Motor neuron (in vitro differentiated cells): ENCODE measurements around the gene RAPGEF6. TPM values are rescaled to one million over a fixed set of nuclear protein-coding genes. Genes with fewer than 3 reads are reported as not detected.

Experiments used
- ATAC-seq, 8 experiments: fragments of 200-7000 bp; cut with Tn5 transposase; replicated peaks in 6 of 8; 2 replicates each; pipeline ENCODE4 v1.8.0; 2021; ENCODE audit warnings: mild to moderate bottlenecking in 8 of 8, moderate library complexity in 8 of 8
- H3K27ac ChIP-seq, 2 donors: fragments of 250-450 bp; sonication (Bioruptor Pico); 2 replicates each; pipeline ENCODE4 v1.9.0; 2021; ENCODE audit warnings: antibody characterized with exemption in 2 of 2, mild to moderate bottlenecking in 2 of 2, moderate library complexity in 1 of 2
- H3K4me1 ChIP-seq, 2 donors: fragments of 250-450 bp; sonication (Bioruptor Pico); replicated peaks in 1 of 2; 2 replicates each; pipeline ENCODE4 v1.6.1; 2021; ENCODE audit warnings: antibody characterized with exemption in 2 of 2, mild to moderate bottlenecking in 2 of 2, moderate library complexity in 1 of 2
- H3K4me3 ChIP-seq, 5 donors: fragments of 250-450 bp; sonication (Bioruptor Pico); 2 replicates each; pipeline ENCODE4 v1.9.0; 2021; ENCODE audit warnings: antibody characterized with exemption in 5 of 5, mild to moderate bottlenecking in 5 of 5, moderate library complexity in 4 of 5
- WGBS, 10 experiments: fragments of 450-650 bp; shearing (Covaris generic); methylation state at CpG; one replicate each; pipeline ENCODE4 v1.0.0; 2022; 5-methylcytosine and 5-hydroxymethylcytosine counted together
- in situ Hi-C, 9 experiments: fragments of 400-800 bp; cut with MboI; loops; one replicate each; pipeline ENCODE4 v1.15.0; 2021; ENCODE audit warnings: low sequenced_read_pairs in 9 of 9, low pct_unique_long_range_greater_than_20kb in 2 of 9; ENCODE audit not compliant: unreplicated experiment in 9 of 9
- total RNA-seq, 8 experiments: library from RNA; unstranded; fragments of 300-600 nt; gene quantifications; 2 replicates each; pipeline versions ENCODE4 v1.2.3 to v1.2.4, GENCODE V29; 2022

Gene RAPGEF6
- total RNA-seq, 8 experiments from 2014 or later = 12.0 to 69.2 (median 29.8) TPM

DNA sequence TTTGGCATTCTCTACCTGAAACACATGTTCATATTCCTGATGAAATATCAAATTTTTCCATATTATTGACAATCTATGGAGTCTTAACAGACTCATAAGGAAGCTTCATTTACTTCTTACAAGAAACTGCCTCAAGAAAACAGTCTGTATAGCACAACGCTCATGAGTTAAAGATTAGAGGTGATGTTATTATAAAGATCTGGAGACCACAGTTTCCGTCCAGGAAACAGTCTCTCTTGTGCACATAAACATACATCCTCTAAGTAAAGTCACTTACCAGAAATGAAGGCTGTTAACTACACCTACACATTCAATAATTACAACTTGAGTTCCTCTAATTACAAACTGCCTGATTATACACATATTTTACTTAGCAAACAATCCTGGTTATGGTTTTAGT, 86.9 kb downstream of the RAPGEF6 start:
- in situ Hi-C loops = no loop called here
- H3K27ac ChIP-seq = no peak overlapping the region
- 92 to 100% (median 100%) methylated on average over 1 to 2 of the region's 2 CpGs; no CpG with 5 or more reads in 1 of the 10 experiments for WGBS, 10 experiments
- no peak for ATAC-seq
- H3K4me3 ChIP-seq = no peak overlapping the region
- H3K4me1 ChIP-seq = peaks cover 0 to 5% of the 10 kb centered on the region in 2 donors

DNA sequence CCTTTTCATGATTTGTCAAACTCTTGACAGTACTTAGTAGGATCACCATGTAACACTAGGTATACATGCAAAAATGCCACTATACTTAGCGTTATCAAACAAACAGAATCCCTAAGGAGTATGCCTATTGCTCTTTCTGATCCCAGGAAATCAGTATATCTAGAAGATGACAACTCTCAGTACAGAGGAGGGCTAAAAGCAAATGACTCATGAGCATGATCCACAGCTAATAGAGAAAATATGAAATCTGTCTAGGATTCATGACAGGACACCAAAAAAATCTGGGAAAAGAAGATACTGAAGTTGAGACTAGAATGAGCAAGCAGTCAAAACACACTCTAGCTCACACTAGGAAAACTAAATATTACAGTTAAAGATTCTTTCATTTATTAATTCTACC, 89.2 kb downstream of the RAPGEF6 start:
- in situ Hi-C loops = no loop called here
- peaks cover 0 to 5% of the 10 kb centered on the region in 2 donors for H3K4me1 ChIP-seq
- H3K27ac ChIP-seq = no peak overlapping the region
- H3K4me3 ChIP-seq = no peak overlapping the region
- 50 to 100% (median 100%) methylated on average over 1 of the region's 1 CpG; no CpG with 5 or more reads in 4 of the 10 experiments for whole genome bisulfite sequencing, 10 experiments
- ATAC-seq = peak in 5 of 8 experiments; percentile 52 to 74 (median 63)

DNA sequence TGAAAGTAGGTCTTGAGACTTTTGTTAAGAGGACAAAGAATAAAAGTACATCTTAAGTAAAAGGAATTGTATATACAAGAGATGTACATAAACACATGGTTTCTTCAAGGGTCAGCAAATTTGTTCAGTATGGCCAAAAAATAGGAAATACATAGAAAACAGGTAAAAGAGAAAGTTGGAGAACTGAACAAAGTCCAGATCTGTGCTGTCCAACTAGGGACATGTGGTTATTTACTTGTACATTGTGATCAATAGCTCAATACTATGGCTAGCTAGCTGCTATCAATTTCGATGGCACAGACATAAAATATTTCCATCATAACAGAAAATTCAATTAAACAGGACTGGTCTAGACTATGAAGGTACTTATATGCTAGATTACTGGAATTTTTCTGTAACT, 92.3 kb downstream of the RAPGEF6 start:
- Histone ChIP-seq H3K4me3 (no peak overlapping the region), H3K4me1 (peaks cover 0 to 7% of the 10 kb centered on the region in 2 donors), H3K27ac (no peak overlapping the region)
- in situ Hi-C loops = no loop called here
- WGBS, 10 experiments = 71 to 100% (median 88%) methylated on average over 1 of the region's 1 CpG; no CpG with 5 or more reads in 4 of the 10 experiments
- no peak for ATAC-seq

DNA sequence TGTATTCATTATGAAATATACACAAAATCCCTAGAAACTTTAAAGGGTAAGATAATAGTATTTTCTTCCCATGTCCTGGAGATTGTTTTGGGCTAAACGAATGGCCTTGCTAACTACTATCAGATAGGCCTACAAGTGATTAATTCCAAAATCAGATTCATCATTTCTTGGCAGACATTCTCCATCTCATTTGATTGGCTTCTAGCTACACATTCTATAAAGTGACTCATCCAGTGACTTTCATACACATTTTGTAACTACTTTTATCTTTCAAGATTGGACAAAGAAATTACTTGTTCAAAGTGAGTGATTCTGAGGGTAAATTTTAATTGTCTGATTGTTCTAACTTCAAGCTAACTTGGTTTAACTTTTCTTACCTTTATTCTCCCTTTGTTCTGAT, 93.3 kb downstream of the RAPGEF6 start:
- peaks cover 4 to 13% of the 10 kb centered on the region in 2 donors for H3K4me1 ChIP-seq
- no peak overlapping the region for H3K27ac ChIP-seq
- ATAC-seq = no peak
- H3K4me3 ChIP-seq = no peak overlapping the region
- in situ Hi-C loops = no loop called here
- 83 to 100% (median 100%) methylated on average over 1 of the region's 1 CpG; no CpG with 5 or more reads in 2 of the 10 experiments for WGBS, 10 experiments

DNA sequence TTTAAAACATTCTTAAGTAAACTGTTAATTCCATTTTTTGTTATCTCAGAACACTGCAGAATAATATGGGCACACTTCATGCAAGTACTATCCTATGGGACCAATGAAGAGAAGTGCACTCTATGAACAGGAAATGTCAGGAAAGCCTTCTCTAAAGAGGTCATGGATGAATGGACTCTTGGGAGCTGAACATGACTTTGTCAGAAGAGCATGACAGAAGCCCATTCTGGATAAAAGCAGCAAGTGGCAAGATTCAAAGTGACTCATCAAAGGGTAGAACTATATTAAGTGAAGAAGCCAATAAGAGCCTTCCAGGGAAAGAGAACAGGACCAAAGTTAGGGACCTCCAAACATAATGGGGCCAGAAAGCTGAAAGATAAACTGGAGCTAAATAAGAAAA, 94.0 kb downstream of the RAPGEF6 start:
- in situ Hi-C loops = no loop called here
- H3K4me3 ChIP-seq = no peak overlapping the region
- peaks cover 11 to 20% of the 10 kb centered on the region in 2 donors for H3K4me1 ChIP-seq
- no peak overlapping the region for H3K27ac ChIP-seq
- no peak for ATAC-seq

DNA sequence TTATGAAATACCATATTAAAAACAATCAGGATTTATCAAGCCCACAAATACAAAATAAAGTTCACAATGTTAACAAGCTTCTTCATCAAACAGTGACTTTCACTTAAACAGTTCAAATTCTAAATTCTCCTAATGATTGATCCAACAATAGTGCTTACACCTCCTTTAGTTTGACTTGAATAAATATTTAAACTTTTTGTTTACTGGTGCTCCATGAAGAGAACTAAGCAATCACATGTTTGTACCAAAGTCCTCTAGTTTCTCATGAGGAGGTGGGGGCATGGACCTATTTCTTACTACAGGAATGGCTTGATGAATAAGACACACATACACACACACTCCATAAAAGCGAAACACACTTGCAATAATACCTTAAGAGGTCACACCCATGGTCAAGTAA, 95.8 kb downstream of the RAPGEF6 start:
- ATAC-seq = no peak
- Histone ChIP-seq H3K4me3 (no peak overlapping the region), H3K4me1 (peaks cover 17 to 33% of the 10 kb centered on the region in 2 donors), H3K27ac (no peak overlapping the region)
- in situ Hi-C loops = no loop called here
- WGBS, 10 experiments = 80 to 100% (median 94%) methylated on average over 1 of the region's 1 CpG; no CpG with 5 or more reads in 6 of the 10 experiments

DNA sequence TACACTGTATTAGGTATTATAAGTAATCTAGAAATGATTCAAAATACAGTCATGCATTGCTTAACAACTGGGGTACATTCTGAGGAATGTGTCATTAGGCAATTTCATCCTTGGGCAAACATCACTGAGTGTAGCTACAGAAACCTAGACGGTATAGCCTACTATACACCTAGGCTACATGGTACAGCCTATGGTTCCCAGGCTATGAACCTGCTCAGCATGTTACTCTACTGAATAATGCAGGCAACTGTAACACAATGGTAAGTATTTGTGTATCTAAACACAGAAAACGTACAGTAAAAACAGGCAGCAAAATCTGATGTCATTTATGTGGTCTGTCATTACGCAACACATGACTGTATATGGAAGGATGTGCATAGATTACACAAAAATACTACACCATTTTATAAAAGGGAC, 96.8 kb downstream of the RAPGEF6 start:
- H3K4me3 ChIP-seq = no peak overlapping the region
- peak in 1 of 8 experiments; percentile 20 for ATAC-seq
- no peak overlapping the region for H3K27ac ChIP-seq
- in situ Hi-C loops = no loop called here
- peaks cover 25 to 42% of the 10 kb centered on the region in 2 donors for H3K4me1 ChIP-seq
- 43 to 100% (median 92%) methylated on average over 1 to 3 of the region's 3 CpGs; no CpG with 5 or more reads in 2 of the 10 experiments for WGBS, 10 experiments

- no peak for ATAC-seq
- WGBS, 10 experiments = 63 to 100% (median 97%) methylated on average over 1 to 2 of the region's 2 CpGs; no CpG with 5 or more reads in 2 of the 10 experiments
- peaks cover 26 to 44% of the 10 kb centered on the region in 2 donors for H3K4me1 ChIP-seq
- in situ Hi-C loops = no loop called here
- no peak overlapping the region for H3K4me3 ChIP-seq
- H3K27ac ChIP-seq = peak overlapping the region; percentile 38 to 85
Measured at GRCh38 chr5:131536850-131537448, 98.1 kb downstream of the RAPGEF6 start.

- in situ Hi-C loops = no loop called here
- peak in 6 of 8 experiments; percentile 20 to 80 (median 71) for ATAC-seq
- H3K4me1 ChIP-seq = peaks cover 26 to 44% of the 10 kb centered on the region in 2 donors
- peak overlapping the region; percentile 38 to 85 for H3K27ac ChIP-seq
- H3K4me3 ChIP-seq = no peak overlapping the region
- WGBS, 10 experiments = 54 to 92% (median 76%) methylated on average over 3 to 6 of the region's 6 CpGs; no CpG with 5 or more reads in 1 of the 10 experiments
Measured at GRCh38 chr5:131536211-131536826, 98.7 kb downstream of the RAPGEF6 start.

DNA sequence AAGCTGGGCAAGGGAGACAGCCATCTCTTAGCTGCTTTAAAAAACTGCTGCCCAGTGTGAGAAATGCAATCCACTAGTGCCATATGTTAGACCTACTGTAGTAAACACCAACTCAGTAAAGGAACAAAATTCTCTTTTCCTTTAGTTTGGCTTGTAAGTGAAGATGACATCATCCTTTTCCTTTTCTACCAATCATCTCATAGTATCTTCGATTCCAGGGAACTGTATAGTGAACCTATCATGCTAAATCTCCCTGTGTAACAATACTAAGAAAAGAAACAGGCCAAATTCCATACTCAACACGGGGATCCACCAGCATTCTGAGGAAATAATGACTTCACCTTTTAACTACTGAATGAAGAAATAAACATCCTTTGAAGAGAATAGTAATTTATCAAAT, 100.1 kb downstream of the RAPGEF6 start:
- ATAC-seq = peak in 5 of 8 experiments; percentile 26 to 42 (median 30)
- Histone ChIP-seq H3K4me3 (no peak overlapping the region), H3K27ac (peak overlapping the region; percentile 9 to 85), H3K4me1 (peaks cover 31 to 44% of the 10 kb centered on the region in 2 donors)
- in situ Hi-C loops = no loop called here
- WGBS, 10 experiments = 40 to 100% (median 70%) methylated on average over 1 to 2 of the region's 2 CpGs; no CpG with 5 or more reads in 1 of the 10 experiments

DNA sequence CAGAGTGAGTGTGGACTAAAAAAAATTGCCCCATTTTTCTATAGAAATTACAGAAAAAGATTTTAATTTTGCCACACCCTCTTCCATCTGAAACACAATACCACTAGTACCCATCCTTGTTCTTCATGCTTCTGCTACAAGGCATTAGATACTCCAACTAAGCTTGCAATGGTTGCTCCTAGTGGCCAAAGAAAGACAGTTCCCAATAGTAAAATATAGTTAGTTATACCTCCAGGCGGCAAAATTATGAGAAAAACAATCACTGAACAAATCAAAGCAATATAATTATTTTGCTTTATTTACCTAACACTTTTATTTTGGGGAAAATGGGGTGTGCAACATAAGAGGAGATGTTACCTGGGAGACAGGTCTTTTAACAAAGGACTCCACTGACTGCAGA, 101.2 kb downstream of the RAPGEF6 start:
- ATAC-seq = peak in 2 of 8 experiments; percentile 30 to 44
- WGBS, 10 experiments = 75 to 100% (median 86%) methylated on average over 1 of the region's 1 CpG; no CpG with 5 or more reads in 2 of the 10 experiments
- Histone ChIP-seq H3K4me1 (peaks cover 31 to 42% of the 10 kb centered on the region in 2 donors), H3K4me3 (no peak overlapping the region), H3K27ac (peak overlapping the region; percentile 57 to 68)
- in situ Hi-C loops = no loop called here

DNA sequence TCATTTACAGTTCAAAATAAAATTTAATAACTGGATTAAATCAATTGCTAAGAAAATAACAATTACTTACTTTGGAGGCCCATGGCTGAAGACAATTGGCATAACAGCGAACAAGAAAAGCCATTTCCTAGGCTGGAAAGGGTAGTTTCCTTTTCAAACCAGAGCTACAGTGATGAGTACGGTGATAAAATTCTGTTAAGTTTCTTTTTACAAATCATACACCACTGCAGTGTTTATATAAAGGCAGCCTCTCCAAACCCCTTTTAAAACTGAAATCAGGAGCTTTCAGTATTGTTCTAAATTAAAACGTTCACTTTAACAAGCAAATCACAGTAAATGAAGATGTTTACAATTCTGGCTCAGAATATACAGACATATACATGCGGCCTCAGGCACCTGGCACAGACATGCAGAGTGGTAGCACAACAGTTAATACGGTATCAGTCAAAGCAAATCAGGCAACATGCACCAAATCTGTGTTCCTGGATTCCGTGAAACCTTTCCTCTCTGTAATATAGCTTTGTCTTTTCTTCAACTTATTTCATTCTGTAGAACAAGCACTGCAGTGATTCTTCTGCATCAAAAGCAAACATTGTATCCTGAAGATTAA, 102.9 kb downstream of the RAPGEF6 start:
- peak overlapping the region; percentile 22 to 42 (median 39) for H3K4me3 ChIP-seq
- 66 to 100% (median 78%) methylated on average over 1 to 6 of the region's 6 CpGs for WGBS, 10 experiments
- in situ Hi-C loops = no loop called here

DNA sequence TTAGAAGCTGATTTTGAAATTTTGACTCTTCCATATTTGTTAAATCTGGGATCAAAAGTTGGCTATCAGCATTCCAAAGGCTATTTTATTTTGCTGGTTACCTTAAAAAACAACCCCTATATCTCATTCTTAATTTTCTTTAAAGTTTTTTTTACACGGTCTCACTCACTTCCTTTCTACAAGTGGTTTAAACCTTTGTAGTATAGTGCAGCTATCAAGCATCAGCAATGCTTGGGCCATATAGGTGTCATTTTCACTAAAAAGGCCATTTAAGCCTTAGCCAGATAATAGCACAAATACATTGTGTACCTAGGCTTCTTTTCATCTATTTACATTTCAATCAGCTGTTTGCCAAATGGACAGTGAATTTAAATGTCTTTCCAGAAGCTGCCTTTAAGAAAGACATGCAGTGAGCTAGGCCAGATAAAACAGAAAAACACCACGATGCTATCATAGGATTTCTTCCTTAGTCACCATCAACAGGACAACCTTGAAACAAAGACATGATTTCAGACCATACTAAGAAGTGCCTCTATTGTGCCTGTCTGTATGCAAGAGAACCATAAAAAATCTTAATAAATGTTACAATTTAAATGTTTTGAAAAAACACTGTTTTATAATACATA, 104.2 kb downstream of the RAPGEF6 start:
- Histone ChIP-seq H3K4me1 (peaks cover 20 to 27% of the 10 kb centered on the region in 2 donors), H3K4me3 (peak overlapping the region; percentile 22 to 42 (median 39)), H3K27ac (peak overlapping the region; percentile 58 to 73)
- in situ Hi-C loops = no loop called here
- 33 to 100% (median 60%) methylated on average over 1 to 2 of the region's 2 CpGs for WGBS, 10 experiments
- ATAC-seq = peak in 1 of 8 experiments; percentile 9

More for the DNA sequence above, 102.9 kb downstream of the RAPGEF6 start:
- peak in 1 of 8 experiments; percentile 32 for ATAC-seq
- peaks cover 31 to 40% of the 10 kb centered on the region in 2 donors for H3K4me1 ChIP-seq
- peak overlapping the region; percentile 31 to 73 for H3K27ac ChIP-seq
